GM23248 (cell line): ENCODE data around the gene TSC22D1.

Source experiments
- EZH2 ChIP-seq: fragments of 200-600 bp; sonication (generic); IDR thresholded peaks from 2 replicates; pipeline ENCODE4 v1.6.1; 2018; ENCODE audit warnings: antibody characterized with exemption, mild to moderate bottlenecking; ENCODE audit not compliant: insufficient read depth, poor library complexity, severe bottlenecking
- EZH2phosphoT487 ChIP-seq: fragments of 200-600 bp; sonication (generic); IDR thresholded peaks from 2 replicates; pipeline ENCODE4 v1.6.1; 2018; ENCODE audit warnings: antibody characterized with exemption, moderate library complexity, mild to moderate bottlenecking, low read depth; ENCODE audit not compliant: insufficient read depth

DNA sequence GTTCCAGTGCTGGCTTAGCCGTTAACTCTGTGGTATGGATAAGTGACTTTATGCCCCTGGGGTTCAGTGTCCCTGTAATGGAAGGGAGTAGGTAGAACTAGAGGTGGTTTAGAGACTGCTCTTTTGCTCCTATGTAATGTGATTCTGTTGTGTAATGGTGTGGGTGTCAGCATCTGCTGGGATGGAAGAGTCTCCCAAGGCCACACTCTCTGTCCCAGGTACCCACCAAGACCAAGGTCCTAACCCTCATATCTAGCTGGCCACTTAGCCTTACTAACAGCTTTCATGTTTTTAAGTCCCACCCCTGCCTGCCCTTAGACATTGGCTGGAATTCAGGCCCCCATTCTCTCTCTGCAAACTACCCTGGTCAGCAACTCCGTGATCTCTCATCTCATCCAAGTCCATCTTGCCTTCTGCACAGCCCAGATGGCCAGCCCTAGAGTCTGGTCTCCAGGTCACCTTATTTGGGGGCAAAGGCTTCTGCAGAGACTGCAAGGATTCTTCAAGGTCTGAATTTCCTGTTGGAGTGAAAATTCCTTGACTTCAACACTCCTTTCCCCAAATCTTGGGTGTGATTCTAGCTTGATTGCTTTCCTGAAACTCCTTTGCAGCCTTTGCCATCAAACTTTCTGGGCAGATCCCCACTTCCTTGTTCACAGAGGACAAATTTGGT, 154.1 kb downstream of the TSC22D1 start:
- TF ChIP-seq EZH2 (no peak), EZH2phosphoT487 (no peak)
